ENCODE results near the gene DDX39B.
A peak's percentile ranks its signal among the peaks of the same experiment; 100 is the strongest.
"Not testable (repeated sequence)": the region's sequence is repeated elsewhere in the genome, so short reads cannot be mapped to it uniquely, and the experiment has no call there.

DDX39B gene

DNA sequence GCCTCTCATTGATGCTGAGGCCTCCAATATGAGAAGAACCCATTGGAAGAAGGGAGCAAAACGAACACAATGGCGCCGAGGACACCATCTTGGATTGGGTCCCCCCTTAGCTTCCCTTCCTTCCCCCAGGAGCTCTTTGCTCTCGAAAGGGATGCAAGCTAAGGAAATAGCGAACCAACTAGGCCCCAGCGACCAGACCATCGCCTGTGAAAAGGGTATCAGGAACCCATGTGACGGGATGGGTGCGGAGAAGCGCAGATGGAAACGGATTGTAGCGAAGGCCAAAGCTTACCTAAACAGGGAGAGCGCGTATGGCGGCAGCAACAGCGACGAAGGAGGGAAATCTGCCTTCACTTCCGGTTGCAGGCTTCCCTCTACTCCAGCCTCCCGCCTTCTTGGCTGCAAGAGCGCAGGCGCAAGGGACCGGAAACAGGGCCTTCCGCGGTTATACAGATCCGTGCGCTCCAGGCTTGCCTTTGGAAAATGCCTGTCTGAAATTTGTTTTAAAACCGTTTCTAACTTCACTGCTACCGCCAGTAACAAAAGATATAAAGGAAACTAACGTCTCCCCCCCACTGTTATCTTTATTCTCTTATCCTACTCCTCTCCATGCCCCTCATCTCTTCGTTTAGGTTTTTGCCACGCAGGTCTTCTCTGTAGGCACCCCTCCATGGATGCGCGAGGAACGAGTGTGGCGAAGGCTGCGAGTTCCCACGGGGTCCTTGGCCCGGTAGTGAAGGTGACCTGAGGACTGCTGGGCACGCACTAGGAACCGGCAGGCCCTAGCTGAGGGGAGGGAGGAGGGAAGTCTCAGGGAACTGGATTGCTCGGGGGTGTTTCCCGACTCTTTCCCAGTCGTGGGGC, at the start of gene DDX39B:
DDX39B (minus strand) TSS at position 346 of the 864 bp plus-strand sequence. CDS start 1,471 bp downstream, outside the sequence.
- DNase-seq (ENCODE audit: low read depth, low spot score), result peak; percentile 95

DNA sequence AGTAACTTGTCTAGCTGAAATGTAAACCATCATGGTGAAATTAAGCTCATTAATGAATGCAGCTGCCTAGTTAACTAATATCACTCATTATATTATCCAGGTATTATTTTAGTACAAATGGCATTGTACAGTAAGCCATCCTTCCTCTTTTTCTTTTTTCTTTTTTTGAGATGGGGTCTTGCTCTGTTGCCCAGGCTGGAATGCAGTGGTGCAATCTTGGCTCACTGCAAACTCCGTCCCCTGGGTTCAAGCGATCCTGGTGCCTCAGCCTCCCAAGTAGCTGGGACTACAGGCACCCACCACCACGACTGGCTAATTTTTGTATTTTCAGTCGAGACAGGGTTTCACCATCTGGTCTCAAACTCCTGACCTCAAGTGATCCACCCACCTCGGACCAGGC, 48.9 kb upstream of the DDX39B start:
- DNase-seq (ENCODE audit: low read depth, low spot score), result not testable (repeated sequence)

DNA sequence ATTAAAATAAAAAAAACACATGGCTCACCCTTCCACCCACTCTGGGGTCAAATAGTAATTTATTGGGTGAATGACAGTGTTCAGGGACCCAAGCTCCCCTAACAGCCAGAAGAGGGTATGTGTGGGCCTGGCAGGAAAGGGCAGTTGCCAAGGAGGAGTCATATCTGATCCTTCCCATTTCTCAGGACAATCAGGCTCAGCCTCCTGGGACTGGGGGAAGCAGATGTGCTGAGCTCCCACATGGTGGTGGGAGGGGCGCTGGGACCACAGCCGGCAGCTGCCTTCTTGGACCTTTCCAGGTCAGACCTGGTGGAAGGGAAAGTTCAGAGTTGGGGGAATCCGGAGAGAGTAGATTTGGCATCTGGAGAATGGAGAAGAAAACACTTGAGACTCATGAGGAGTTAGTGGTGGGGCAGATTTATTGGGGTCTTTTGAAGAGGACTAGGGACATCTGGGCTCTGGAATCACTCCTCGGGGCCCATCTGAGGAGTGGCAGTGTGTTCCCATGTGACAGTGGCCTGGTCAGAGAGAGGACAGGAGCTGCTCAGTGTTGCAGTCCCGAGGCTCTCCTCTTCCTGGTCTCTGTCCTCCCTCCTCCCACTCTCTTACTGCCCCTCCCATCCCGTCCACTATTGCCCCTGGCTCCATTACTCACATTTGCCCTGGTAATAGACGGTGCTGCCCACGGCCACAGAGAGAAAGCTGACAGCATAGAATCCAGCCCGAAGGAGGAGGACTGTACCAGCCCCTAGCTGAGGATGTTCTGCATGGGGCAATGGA, 47.3 kb upstream of the DDX39B start:
- no peak for DNase-seq (ENCODE audit: low read depth, low spot score)

DNA sequence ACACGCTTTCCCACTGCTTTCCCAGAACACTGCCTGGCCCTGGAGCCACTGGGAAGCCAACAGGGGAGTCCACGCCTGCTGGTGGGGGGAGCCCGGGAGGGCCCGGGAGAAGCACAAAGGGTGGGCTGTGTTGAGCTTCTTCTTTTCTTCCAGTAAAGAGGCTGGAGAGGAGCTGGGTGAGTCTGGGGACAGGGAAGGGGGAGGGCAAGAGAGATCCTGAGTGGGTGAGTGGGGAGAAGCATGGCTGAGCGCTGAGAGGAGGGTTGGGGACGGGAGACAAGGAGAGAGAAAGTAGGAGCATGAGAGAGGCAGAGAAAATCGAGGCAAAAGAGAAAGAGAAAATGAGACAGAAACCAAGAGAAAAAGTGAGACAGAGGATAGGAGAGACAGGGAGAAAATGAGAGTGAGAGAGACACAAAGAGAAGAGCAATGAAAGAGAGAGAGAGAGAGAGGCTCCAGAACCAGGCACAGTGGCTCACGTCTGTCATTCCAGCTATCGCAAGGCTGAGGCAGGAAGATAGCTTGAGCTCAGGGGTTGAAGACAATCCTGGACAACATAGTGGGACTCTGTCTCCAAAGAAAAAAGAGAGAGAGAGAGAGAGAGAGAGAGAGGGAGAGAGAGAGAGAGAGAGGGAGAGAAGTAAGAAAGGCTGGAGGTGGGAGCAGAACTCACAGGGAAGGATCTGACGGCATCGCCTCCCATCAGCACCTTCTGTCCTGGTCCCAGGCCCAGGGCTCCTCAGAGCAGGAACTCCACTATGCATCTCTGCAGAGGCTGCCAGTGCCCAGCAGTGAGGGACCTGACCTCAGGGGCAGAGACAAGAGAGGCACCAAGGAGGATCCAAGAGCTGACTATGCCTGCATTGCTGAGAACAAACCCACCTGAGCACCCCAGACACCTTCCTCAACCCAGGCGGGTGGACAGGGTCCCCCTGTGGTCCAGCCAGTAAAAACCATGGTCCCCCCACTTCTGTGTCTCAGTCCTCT, 46.3 kb upstream of the DDX39B start:
- DNase-seq (ENCODE audit: low read depth, low spot score), result no peak

DNA sequence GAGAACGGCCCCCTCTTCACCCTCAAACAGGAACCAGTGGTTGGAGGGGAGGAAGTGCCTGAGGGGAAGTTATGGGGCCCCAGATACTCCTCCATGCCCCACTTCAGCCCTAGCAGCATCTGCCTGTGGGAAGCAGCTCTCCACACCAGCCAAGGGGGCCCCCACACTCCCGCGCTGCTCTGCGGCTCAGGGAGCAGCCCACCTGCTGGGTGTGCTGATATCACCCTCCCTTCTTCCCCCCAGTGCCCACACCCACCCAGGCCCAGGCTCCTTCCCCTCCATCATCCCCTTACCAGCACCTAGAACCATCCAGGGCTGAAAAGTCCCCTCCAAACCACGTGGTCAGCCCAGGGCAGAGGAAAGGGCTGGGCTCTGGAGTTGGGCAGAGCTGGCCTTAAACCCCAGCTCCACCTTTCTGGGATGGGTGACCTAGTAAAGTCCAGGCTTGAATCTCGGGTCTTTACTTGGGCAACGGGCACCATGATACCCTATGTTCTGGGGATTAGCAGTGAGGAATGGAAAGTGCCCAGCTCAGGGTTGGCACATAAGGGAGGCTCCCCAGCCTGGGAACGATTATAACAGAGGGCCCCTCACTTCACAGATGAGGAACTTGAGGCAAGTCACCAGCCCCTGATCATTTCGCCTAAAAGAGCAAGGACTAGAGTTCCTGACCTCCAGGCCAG, 44.9 kb upstream of the DDX39B start:
- DNase-seq (ENCODE audit: low read depth, low spot score), result no peak

DNA sequence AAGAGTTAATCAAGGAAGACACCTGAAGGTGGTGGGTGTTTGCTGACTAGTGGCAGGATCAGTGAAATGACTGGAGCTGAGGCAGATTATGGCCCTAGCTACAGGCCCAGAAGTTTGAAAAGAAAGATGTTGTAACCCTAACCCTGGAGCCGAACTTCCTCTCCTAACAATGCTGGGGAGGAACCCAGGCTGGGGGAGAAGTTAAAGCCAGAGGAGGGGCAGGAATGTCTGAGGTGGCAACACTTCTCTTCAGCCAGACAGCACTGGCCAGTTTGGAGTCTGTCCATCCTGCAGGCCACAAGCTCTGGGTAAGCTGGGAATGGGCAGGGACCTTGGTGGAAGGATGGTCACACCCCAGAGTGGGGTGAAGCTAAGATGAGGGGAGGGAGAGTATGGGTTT, 44.2 kb upstream of the DDX39B start, which contains the start of gene LST1:
LST1 (plus strand) TSS at position 270 of the 400 bp plus-strand sequence. CDS start 1,023 bp downstream, outside the sequence.
- DNase-seq (ENCODE audit: low read depth, low spot score), result no peak

DNA sequence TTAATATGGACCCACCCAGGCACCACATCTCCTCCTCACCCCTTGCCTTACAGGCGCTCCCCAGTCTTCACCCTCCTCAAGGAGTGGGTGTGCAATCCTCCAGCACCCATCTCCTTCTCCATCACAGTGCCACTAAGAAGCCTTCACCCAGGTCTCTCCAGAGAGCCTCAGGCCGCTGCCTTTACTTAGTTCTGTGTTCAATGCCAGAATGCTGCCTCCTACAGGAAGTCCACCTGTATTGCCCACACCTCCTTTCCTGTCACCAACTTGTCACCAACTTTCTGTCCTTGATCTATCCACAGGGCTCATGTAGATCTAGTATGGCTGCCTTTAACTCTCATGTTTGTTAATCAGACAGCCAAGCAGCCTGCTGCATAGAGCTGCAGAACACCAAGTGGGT, 43.7 kb upstream of the DDX39B start:
- DNase-seq (ENCODE audit: low read depth, low spot score), result no peak

DNA sequence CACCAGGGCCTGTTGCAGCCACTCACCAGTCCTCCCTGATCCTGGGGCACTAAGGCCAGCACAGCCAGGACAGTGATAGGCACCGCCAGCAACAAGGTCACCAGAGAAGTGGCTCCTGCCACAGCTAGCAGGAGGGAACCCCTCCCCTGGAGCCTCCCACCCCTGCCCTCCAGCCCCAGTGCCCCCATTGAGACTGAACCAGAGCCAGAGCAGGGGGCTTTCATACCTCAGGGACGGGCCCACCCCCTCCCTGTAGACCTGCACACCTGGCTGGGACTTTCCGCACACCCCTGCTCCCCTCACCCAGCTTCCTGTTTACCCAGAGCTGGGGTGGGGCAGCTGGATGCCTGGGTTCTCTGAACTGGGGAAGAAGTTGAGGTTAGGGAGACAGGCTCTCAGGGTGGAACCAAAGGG, 40.4 kb upstream of the DDX39B start, which contains the start of gene LTB:
LTB (minus strand) TSS at position 195 of the 414 bp plus-strand sequence; CDS start at position 188, 7 bp downstream.
- DNase-seq (ENCODE audit: low read depth, low spot score), result no peak

DNA sequence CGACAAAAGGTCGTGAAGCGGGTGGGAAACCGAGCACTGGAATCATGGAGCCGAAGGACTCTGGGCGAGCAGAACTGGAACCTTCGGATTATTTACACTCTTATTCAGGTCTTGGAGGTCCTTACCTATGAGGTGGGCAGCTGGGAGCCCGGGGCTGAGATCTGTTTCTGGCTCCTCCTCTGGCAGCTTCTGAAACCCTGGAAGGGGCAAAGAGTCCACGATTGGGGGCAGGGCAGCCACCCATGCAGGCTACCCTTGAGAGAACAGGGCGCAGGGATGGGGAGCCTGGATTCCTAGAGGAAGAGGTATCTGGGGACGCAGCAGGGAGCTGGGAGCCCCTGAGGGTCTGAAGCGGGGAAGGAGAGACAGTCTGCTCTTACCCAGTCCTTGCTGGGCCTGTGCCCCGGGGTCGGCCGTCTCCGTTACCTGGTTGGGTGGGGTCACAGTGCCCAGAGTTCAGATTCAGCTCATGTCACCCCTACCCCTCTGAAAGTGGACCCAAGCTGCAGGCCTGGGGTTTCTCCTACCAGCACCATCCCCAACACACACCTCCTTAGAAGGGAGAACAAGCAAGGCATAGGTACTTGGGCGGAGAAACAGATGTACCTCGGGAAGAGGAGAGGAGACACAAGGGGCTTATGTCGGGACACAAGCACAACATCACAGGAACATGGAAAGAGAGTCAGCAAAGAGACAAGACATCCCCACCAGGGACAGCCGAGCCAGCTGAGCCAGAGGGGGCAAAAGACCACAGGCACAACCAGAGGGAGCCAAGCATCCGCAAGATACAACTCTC, 39.8 kb upstream of the DDX39B start:
- no peak for DNase-seq (ENCODE audit: low read depth, low spot score)

DNA sequence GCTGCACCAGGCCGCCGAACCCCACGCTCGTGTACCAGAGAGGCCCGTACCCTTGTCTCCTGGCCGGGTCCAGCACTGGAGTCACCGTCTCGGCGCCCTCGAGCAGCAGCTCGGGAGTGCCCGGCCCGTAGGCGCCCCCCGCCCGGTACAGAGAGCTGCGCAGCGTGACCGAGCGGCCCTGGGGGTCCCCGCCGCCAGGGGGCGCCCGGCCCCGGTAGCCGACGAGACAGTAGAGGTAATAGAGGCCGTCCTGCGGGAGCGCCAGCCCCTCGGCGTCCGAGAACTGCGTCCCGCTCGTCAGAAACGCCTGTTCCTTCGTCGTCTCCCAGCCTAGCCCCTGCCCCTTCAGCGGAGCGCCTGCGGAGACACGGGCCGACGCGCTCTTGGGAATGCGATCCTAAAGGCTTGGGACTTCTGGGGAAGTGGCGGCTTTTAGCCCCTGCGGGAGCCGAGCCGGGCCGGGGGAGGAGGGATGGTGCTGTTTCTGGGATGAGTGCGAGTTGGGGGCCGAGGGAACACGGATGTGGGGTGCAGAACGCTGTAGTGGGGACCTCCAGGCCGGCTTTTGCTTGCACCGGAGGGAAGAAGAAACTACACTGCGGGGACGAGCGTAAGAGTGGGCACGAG, 39.1 kb upstream of the DDX39B start:
- DNase-seq (ENCODE audit: low read depth, low spot score), result no peak

DNA sequence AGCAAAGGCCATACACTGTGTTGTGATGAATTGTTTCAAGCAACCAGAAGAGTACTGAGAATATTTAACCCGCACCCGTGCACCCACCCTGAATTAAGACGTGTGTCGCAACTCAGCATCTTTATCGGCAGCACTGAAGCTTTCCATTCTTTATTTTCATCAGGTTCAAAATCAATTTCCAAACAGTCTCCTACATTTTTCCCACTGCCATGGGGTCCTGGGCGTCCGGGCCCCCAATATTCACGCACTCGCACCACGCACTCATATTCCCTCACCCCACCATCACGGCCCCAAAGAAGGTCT, 38.6 kb upstream of the DDX39B start:
- DNase-seq (ENCODE audit: low read depth, low spot score), result no peak

DNA sequence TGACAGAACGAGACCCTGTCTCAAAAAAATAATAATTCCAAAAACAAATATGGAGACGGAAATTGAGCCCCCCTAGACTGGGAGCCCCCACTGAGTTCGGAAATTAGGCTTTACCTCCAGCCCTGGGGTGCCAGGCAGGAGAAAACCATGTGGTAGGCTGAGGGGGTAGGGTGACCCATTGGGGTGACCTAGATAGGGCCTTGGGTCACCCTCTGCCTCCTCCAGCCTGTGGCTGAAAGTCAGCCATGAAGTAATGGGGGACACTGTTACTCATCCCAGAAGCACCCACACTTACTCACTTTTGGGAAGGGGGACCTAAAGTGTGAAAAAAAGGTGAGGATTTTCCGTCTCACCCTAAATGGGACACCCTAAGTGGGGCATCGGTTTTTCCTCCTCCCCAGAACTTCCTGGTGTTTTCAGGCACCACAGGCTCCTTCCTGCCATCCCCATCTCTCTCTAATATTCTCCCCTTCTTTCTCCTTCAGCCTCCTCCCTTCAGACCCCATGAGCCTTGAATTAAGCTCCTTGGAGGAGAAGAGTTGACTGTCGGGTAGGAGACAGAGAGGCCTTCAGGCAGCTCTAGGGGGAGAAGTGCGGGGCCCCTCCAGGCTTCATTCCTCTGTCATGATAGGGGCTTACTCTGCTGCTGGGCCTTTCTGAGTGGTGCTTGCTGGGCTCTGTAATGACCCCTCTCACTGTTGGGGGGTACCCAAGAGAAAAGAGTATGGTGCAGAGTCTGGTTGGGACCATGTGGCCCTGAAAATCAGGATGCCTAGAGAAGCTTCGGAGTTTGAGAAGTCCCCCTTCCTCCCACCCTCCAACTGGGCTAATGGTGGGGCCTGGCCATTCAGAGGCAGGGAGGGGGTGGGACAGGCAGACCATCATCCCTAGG, 38.0 kb upstream of the DDX39B start:
- DNase-seq (ENCODE audit: low read depth, low spot score), result no peak

DNA sequence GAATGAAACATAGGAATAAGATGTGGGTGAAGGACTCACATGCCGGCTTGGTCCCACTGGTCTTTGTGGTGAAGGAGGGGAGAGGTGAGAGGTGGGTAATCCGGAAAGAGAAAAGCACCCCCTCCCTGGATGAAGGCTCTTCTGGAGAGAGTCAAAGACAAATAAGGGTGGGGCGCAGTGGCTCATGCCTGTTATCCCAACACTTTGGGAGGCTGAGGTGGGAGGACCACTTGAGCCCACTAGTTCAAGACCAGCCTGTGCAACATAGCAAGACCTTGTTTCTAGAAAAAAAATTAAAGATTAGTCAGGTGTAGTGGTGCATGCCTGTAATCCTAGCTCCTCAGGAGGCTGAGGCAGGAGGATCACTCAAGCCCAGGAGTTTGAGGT, 37.3 kb upstream of the DDX39B start:
- DNase-seq (ENCODE audit: low read depth, low spot score), result no peak

DNA sequence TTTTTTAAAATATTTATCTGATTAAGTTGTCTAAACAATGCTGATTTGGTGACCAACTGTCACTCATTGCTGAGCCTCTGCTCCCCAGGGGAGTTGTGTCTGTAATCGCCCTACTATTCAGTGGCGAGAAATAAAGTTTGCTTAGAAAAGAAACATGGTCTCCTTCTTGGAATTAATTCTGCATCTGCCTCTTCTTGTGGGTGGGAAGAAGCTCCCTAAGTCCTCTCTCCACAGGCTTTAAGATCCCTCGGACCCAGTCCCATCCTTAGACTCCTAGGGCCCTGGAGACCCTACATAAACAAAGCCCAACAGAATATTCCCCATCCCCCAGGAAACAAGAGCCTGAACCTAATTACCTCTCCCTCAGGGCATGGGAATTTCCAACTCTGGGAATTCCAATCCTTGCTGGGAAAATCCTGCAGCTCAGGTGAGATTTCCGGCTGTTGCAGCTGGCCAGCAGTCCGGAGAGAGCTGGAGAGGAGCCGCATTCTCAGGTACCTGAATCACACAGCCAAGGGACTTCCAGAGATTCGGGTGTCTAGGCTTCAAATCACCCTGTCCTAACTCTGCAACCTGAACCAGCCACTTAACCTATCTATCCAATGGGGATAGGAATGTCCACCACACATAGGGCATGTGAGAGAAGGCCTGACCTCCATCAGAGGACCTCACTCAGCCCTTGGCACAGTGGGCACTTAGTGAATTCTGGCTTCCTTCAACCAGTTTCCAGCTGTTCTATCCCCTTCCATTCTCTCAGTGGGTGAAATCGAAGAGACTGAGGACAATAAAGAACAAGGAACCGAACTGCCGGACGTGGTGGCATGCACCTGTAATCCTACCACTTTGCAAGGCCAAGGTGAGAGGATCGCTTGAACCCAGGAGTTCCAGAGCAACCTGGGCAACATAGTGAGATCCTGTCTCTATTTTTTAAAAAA, 36.6 kb upstream of the DDX39B start:
- DNase-seq (ENCODE audit: low read depth, low spot score), result no peak

DNA sequence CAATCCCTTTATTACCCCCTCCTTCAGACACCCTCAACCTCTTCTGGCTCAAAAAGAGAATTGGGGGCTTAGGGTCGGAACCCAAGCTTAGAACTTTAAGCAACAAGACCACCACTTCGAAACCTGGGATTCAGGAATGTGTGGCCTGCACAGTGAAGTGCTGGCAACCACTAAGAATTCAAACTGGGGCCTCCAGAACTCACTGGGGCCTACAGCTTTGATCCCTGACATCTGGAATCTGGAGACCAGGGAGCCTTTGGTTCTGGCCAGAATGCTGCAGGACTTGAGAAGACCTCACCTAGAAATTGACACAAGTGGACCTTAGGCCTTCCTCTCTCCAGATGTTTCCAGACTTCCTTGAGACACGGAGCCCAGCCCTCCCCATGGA, 35.8 kb upstream of the DDX39B start:
- no peak for DNase-seq (ENCODE audit: low read depth, low spot score)

DNA sequence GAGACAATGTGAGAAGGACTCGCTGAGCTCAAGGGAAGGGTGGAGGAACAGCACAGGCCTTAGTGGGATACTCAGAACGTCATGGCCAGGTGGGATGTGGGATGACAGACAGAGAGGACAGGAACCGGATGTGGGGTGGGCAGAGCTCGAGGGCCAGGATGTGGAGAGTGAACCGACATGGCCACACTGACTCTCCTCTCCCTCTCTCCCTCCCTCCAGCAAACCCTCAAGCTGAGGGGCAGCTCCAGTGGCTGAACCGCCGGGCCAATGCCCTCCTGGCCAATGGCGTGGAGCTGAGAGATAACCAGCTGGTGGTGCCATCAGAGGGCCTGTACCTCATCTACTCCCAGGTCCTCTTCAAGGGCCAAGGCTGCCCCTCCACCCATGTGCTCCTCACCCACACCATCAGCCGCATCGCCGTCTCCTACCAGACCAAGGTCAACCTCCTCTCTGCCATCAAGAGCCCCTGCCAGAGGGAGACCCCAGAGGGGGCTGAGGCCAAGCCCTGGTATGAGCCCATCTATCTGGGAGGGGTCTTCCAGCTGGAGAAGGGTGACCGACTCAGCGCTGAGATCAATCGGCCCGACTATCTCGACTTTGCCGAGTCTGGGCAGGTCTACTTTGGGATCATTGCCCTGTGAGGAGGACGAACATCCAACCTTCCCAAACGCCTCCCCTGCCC, 35.2 kb upstream of the DDX39B start:
- no peak for DNase-seq (ENCODE audit: low read depth, low spot score)

Measured in smooth muscle cell of the brain vasculature (primary cell).